Upper lobe of left lung (tissue), 6 donors: ENCODE data around the gene BTBD9. TPM values are rescaled to one million over a fixed set of nuclear protein-coding genes. Genes with fewer than 3 reads are reported as not detected.

Experiments
- ATAC-seq, 2 donors: fragments of 200-7000 bp; cut with Tn5 transposase; one replicate each; pipeline ENCODE4 v1.9.1; 2022; ENCODE audit warnings: mild to moderate bottlenecking in 2 of 2, moderate library complexity in 2 of 2; ENCODE audit not compliant: low FRiP score in 2 of 2
- DNase-seq, 2 donors: peaks; one replicate each; pipeline ENCODE4 v3.0.0-alpha.2; 2019 to 2020
- H3K27ac ChIP-seq, 4 donors: fragments of 200-600 bp; sonication (generic); one replicate each; pipeline ENCODE4 v1.5.1; 2016 to 2019
- H3K27me3 ChIP-seq, 4 donors: fragments of 200-600 bp; sonication (generic); one replicate each; pipeline ENCODE4 v1.5.1; 2017 to 2019
- H3K36me3 ChIP-seq, 4 donors: fragments of 200-600 bp; sonication (generic); one replicate each; pipeline ENCODE4 v1.5.1; 2016 to 2019
- H3K4me1 ChIP-seq, 4 donors: fragments of 200-600 bp; sonication (generic); one replicate each; pipeline ENCODE4 v1.5.1; 2018 to 2019
- H3K4me3 ChIP-seq, 4 donors: fragments of 200-600 bp; sonication (generic); one replicate each; pipeline ENCODE4 v1.5.1; 2017 to 2019; ENCODE audit warnings: mild to moderate bottlenecking in 2 of 4, moderate library complexity in 1 of 4
- H3K9me3 ChIP-seq, 4 donors: fragments of 200-600 bp; sonication (generic); one replicate each; pipeline ENCODE4 v1.5.1; 2018 to 2019
- EP300 ChIP-seq, 4 donors: sonication (generic); formaldehyde crosslinking; IDR thresholded peaks; one replicate each; pipeline ENCODE4 v1.5.1; 2017; ENCODE audit warnings: antibody characterized with exemption in 4 of 4, control low read depth in 2 of 4
- POLR2A ChIP-seq, 4 donors: fragments of 450-650 bp; IDR thresholded peaks; one replicate each; pipeline ENCODE4 v1.5.1; 2016 to 2017; ENCODE audit warnings: antibody characterized with exemption in 4 of 4, mild to moderate bottlenecking in 2 of 4
- POLR2AphosphoS5 ChIP-seq, 2 donors: sonication (generic); formaldehyde crosslinking; IDR thresholded peaks; one replicate each; pipeline ENCODE4 v1.5.1; 2017; ENCODE audit warnings: antibody characterized with exemption in 2 of 2
- WGBS, 2 donors: methylation state at CpG; one replicate each; pipeline ENCODE4 v1.1.5; 2017 to 2018; 5-methylcytosine and 5-hydroxymethylcytosine counted together
- total RNA-seq, 6 donors: library from RNA; depleted of rRNA in 4 of 6; stranded (reverse); fragments of >200 nt in 4 of 6; gene quantifications; one replicate each; pipeline versions ENCODE4 v1.1.0 to v1.2.1, GENCODE V29; 2016 to 2021
- TF ChIP-seq, protein P1 (sequence below), 6 experiments: fragments of 450-650 bp in 4 of 6; fragments of 200-600 bp in 2 of 6; sonication (generic) in 2 of 6; IDR thresholded peaks; one replicate each; pipeline ENCODE4 v1.5.1; 2016 to 2019; ENCODE audit warnings: antibody characterized with exemption in 6 of 6
- donor health status: DM: no; HTN: no; CAD: no; lungs with moderate emphysema.
- donor health status: DM: no; HTN: yes; CAD: no; lungs with severe emphysema.

The BTBD9 gene
- total RNA-seq, 6 donors from 2014 or later, result 18.2 to 60.8 (median 44.9) TPM

DNA sequence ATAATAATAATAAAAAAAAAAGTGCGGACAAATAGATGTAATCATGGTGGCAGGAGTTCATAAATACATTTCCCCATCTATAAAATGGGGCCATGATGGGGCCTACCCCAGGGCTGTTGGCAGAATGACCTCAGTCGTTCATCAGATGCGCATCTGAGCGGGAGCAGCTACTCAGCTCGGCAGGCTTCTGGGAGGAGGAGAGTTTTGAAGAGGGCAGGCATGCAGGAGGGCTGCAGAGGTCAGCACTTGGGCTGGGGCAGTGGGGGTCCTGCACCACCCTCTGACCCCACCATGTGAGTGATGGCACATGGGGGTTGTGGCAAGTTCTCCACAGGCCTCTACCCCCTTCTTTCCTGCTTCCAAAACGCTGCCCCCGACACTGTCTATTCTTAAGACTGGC, 446.7 kb downstream of the BTBD9 start:
- H3K27ac ChIP-seq, result no peak overlapping the region
- H3K27me3 ChIP-seq, result no peaks in the 10 kb centered on the region
- H3K4me1 ChIP-seq, result peaks cover 0 to 7% (median 0%) of the 10 kb centered on the region in 4 donors
- no peak for ATAC-seq
- DNase-seq, result peak in 1 of 2 donors; percentile 17
- H3K36me3 ChIP-seq, result peaks cover 0 to 7% (median 2%) of the 10 kb centered on the region in 4 donors
- TF ChIP-seq, protein P1, sequence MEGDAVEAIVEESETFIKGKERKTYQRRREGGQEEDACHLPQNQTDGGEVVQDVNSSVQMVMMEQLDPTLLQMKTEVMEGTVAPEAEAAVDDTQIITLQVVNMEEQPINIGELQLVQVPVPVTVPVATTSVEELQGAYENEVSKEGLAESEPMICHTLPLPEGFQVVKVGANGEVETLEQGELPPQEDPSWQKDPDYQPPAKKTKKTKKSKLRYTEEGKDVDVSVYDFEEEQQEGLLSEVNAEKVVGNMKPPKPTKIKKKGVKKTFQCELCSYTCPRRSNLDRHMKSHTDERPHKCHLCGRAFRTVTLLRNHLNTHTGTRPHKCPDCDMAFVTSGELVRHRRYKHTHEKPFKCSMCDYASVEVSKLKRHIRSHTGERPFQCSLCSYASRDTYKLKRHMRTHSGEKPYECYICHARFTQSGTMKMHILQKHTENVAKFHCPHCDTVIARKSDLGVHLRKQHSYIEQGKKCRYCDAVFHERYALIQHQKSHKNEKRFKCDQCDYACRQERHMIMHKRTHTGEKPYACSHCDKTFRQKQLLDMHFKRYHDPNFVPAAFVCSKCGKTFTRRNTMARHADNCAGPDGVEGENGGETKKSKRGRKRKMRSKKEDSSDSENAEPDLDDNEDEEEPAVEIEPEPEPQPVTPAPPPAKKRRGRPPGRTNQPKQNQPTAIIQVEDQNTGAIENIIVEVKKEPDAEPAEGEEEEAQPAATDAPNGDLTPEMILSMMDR (IDR thresholded peaks at IDR 0.05), result no peak
- TF ChIP-seq POLR2A (IDR thresholded peaks at IDR 0.05), result no peak
- no peak for TF ChIP-seq EP300 (IDR thresholded peaks at IDR 0.05)
- TF ChIP-seq POLR2AphosphoS5 (IDR thresholded peaks at IDR 0.05), result no peak
- no peak overlapping the region for H3K4me3 ChIP-seq
- 92 to 95% methylated on average over 7 of the region's 7 CpGs for WGBS, 2 donors
- no peaks in the 10 kb centered on the region for H3K9me3 ChIP-seq

DNA sequence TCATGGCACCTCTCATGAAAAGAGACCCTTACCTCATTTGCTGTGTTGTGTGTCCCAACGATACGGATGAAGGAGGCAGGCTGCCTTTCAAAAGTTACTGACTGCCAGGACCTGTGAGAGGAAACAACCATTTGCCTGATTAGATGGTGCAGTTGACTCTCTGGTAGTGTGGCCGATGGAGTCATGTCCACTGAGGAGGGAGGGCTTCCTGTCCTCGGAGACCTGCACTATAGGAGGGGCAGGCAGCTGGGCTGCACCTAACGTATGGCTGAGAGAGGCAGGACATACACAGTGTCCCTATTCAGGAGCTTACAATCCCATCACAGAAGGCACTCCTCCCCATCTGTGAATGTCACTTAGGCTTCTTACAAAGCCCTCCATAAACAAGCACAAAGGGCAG, 447.2 kb downstream of the BTBD9 start:
- 85 to 88% methylated on average over 3 to 5 of the region's 5 CpGs for WGBS, 2 donors
- H3K27ac ChIP-seq, result no peak overlapping the region
- H3K9me3 ChIP-seq, result no peaks in the 10 kb centered on the region
- TF ChIP-seq, protein P1 (IDR thresholded peaks at IDR 0.05), result no peak
- peaks cover 0 to 7% (median 0%) of the 10 kb centered on the region in 4 donors for H3K4me1 ChIP-seq
- H3K27me3 ChIP-seq, result no peaks in the 10 kb centered on the region
- peaks cover 0 to 7% (median 2%) of the 10 kb centered on the region in 4 donors for H3K36me3 ChIP-seq
- peak in 1 of 2 donors; percentile 12 for DNase-seq
- H3K4me3 ChIP-seq, result no peak overlapping the region
- no peak for ATAC-seq

DNA sequence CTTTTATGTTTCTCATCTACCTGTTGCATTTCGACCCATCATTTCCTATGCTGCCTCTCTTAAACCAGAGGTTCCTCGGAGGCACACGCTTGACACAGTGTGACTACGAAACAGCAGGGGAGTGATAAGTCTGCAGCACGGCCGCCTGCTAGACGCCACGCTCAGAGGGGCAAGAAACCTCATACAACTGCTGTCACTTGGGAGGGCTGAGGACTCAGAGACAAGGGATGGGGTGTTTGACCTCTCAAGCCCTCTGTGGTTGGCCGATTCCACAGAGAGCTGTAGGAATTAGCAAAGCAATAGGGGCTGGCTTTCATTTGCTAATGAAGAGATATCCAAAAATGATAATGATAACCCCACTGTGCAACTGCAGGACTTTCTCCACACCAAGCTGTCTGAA, 447.7 kb downstream of the BTBD9 start:
- Histone ChIP-seq H3K36me3 (peaks cover 0 to 7% (median 2%) of the 10 kb centered on the region in 4 donors), H3K4me1 (peaks cover 0 to 7% (median 0%) of the 10 kb centered on the region in 4 donors), H3K9me3 (no peaks in the 10 kb centered on the region), H3K27me3 (no peaks in the 10 kb centered on the region), H3K4me3 (no peak overlapping the region), H3K27ac (no peak overlapping the region)
- no peak for TF ChIP-seq POLR2A (IDR thresholded peaks at IDR 0.05)
- no peak for TF ChIP-seq POLR2AphosphoS5 (IDR thresholded peaks at IDR 0.05)
- no peak for TF ChIP-seq EP300 (IDR thresholded peaks at IDR 0.05)
- TF ChIP-seq, protein P1 (IDR thresholded peaks at IDR 0.05), result no peak
- 84 to 95% methylated on average over 9 of the region's 9 CpGs for WGBS, 2 donors
- DNase-seq (peak in 1 of 2 donors; percentile 10), ATAC-seq (no peak)

DNA sequence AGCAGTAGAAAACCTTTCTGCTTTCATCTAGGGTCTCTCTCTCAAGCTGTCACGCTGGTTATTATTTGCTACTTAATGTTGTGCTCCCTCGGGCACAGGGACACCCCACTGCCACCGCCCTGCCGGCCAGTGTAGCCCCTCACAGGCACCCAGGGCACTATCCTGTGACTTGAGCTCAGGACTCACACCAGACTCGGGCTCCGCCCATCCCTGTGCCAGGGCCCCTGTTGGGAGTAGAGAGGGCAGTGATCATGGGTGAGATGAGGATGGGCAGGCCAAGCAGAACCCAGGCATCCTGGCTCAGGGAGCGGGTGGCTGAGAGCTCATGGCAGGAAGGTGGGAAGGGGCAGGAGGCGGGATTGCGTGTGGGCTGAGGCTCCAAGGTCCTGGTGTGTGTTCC, 448.3 kb downstream of the BTBD9 start:
- peaks cover 0 to 7% (median 2%) of the 10 kb centered on the region in 4 donors for H3K36me3 ChIP-seq
- peaks cover 0 to 7% (median 0%) of the 10 kb centered on the region in 4 donors for H3K4me1 ChIP-seq
- H3K27me3 ChIP-seq, result no peaks in the 10 kb centered on the region
- TF ChIP-seq POLR2AphosphoS5 (IDR thresholded peaks at IDR 0.05) (no peak), POLR2A (IDR thresholded peaks at IDR 0.05) (no peak), EP300 (IDR thresholded peaks at IDR 0.05) (no peak)
- TF ChIP-seq, protein P1 (IDR thresholded peaks at IDR 0.05), result no peak
- ATAC-seq (no peak), DNase-seq (peak in 1 of 2 donors; percentile 14)
- H3K4me3 ChIP-seq, result no peak overlapping the region
- no peaks in the 10 kb centered on the region for H3K9me3 ChIP-seq
- no peak overlapping the region for H3K27ac ChIP-seq
- 89 to 97% methylated on average over 9 of the region's 9 CpGs for WGBS, 2 donors

DNA sequence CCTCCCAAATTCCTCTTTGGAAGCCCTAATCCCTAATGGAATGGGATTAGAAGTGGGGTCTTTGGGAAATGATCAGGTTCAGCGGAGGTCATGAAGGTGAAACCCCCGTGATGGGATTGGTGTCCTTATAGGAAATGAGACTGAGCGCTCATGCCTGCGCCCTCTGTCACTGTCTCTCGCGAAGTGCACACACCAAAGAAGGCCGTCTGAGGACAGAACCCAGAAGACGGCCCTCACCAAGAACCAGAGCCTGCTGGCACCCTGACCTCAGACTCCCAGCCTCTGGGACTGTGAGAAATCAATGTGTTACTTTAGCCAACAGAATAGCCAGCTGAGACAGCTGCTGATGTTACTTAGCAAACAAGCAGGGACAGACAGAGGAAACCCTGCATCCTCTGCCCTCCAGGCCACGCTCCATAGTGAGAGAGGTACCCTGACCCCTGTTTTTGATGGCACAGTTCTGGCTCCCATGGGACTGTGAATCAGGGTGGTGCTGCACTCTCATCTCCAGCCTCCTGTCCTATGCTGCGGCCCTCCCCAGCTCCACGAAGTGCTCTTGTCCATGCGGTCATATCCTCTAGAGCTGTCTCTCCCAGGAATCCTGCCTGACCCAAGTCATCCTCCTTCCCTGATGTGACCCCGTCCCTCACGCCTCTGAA, 450.9 kb downstream of the BTBD9 start:
- no peaks in the 10 kb centered on the region for H3K9me3 ChIP-seq
- 95 to 96% methylated on average over 14 of the region's 14 CpGs for WGBS, 2 donors
- H3K27ac ChIP-seq, result no peak overlapping the region
- H3K4me3 ChIP-seq, result no peak overlapping the region
- DNase-seq, result peak in 1 of 2 donors; percentile 10
- no peak for ATAC-seq
- TF ChIP-seq, protein P1 (IDR thresholded peaks at IDR 0.05), result no peak
- TF ChIP-seq EP300 (IDR thresholded peaks at IDR 0.05), result no peak
- no peak for TF ChIP-seq POLR2A (IDR thresholded peaks at IDR 0.05)
- no peak for TF ChIP-seq POLR2AphosphoS5 (IDR thresholded peaks at IDR 0.05)
- peaks cover 0 to 5% (median 0%) of the 10 kb centered on the region in 4 donors for H3K4me1 ChIP-seq
- peaks cover 0 to 11% (median 4%) of the 10 kb centered on the region in 4 donors for H3K36me3 ChIP-seq
- H3K27me3 ChIP-seq, result no peaks in the 10 kb centered on the region
